ENCODE data around the gene HDAC10.

The HDAC10 gene

GRCh38 chr22:50280022-50280707 lies 29.1 kb upstream of the HDAC10 start:
- no peak for DNase-seq (ENCODE audit: low read depth)
- TF ChIP-seq CTCF (IDR thresholded peaks at IDR 0.05; ENCODE audit: insufficient read depth, low read depth, low read length, missing control alignments): no peak
- H3K4me3 ChIP-seq (ENCODE audit: low read length): no peak overlapping the region

DNA sequence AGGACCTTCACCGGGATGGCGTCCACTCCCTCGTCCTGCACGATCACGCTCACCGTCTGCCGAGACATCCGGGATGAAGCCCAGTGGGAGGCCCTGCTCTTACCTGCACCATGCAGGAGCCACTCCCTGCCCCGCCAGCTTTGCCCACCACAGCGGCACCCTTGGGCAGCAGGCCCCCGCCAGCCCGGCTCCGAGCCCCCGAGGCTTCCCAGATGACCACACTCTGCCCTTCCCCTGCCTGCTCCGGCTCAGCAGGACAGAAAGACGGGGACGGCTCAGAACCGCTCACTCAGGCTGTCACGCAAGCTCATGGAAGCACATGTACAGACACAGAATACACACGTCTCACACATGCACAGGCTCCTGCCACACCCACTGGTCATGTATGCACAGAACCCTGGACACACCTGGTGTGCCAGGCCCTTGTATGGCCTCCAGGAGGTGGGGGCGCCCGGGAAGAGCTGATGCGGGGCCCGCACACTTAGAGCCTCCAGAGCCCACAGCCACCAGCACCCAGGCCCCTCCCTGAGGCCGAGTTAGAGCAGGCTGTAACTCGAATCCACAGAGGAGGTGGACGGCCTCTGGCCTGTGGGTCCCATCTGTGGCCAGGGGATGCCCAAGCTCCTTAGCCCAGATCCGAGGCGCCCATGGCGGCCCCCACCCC lies 28.0 kb upstream of the HDAC10 start:
- TF ChIP-seq CTCF (IDR thresholded peaks at IDR 0.05; ENCODE audit: insufficient read depth, low read depth, low read length, missing control alignments): no peak
- no peak for DNase-seq (ENCODE audit: low read depth)
- H3K4me3 ChIP-seq (ENCODE audit: low read length): no peak overlapping the region

GRCh38 chr22:50278461-50278860 lies 27.4 kb upstream of the HDAC10 start:
- no peak overlapping the region for H3K4me3 ChIP-seq (ENCODE audit: low read length)
- DNase-seq (ENCODE audit: low read depth): no peak
- no peak for TF ChIP-seq CTCF (IDR thresholded peaks at IDR 0.05; ENCODE audit: insufficient read depth, low read depth, low read length, missing control alignments)

GRCh38 chr22:50277761-50278160 lies 26.7 kb upstream of the HDAC10 start:
- no peak for TF ChIP-seq CTCF (IDR thresholded peaks at IDR 0.05; ENCODE audit: insufficient read depth, low read depth, low read length, missing control alignments)
- H3K4me3 ChIP-seq (ENCODE audit: low read length): no peak overlapping the region
- DNase-seq (ENCODE audit: low read depth): no peak

- H3K4me3 ChIP-seq (ENCODE audit: low read length): no peak overlapping the region
- peak; percentile 28 for TF ChIP-seq CTCF (IDR thresholded peaks at IDR 0.05; ENCODE audit: insufficient read depth, low read depth, low read length, missing control alignments)
- DNase-seq (ENCODE audit: low read depth): peak; percentile 61
Measured at GRCh38 chr22:50276143-50276542, 25.1 kb upstream of the HDAC10 start.

- H3K4me3 ChIP-seq (ENCODE audit: low read length): no peak overlapping the region
- no peak for TF ChIP-seq CTCF (IDR thresholded peaks at IDR 0.05; ENCODE audit: insufficient read depth, low read depth, low read length, missing control alignments)
- no peak for DNase-seq (ENCODE audit: low read depth)
Measured at GRCh38 chr22:50275181-50276055, 24.4 kb upstream of the HDAC10 start.
